HepG2 (cell line): ENCODE measurements around the gene CASKIN1. TPM values are rescaled to one million over a fixed set of nuclear protein-coding genes. Genes with fewer than 3 reads are reported as not detected.

Source experiments
- CEBPG ChIP-seq: IDR thresholded peaks from 2 replicates; pipeline ENCODE4 v1.6.1; 2016
- ESRRA ChIP-seq: sonication (generic); formaldehyde crosslinking; IDR thresholded peaks from 2 replicates; pipeline ENCODE4 v1.5.1; 2020; ENCODE audit warnings: mild to moderate bottlenecking, low read depth, missing genetic modification reagents
- ETV5 ChIP-seq: IDR thresholded peaks from 2 replicates; pipeline ENCODE4 v1.6.1; 2018; ENCODE audit warnings: missing biosample characterization, missing genetic modification reagents, inconsistent platforms, borderline replicate concordance
- FOXA3 ChIP-seq: IDR thresholded peaks from 2 replicates; pipeline ENCODE4 v1.6.1; 2016; ENCODE audit warnings: missing genetic modification reagents, missing compliant biosample characterization
- FOXK1 ChIP-seq: sonication (generic); formaldehyde crosslinking; IDR thresholded peaks from 2 replicates; pipeline ENCODE4 v1.4.0; 2020; ENCODE audit warnings: low read depth, missing genetic modification reagents, borderline replicate concordance
- KAT7 ChIP-seq: IDR thresholded peaks from 2 replicates; pipeline ENCODE4 v1.6.1; 2018; ENCODE audit warnings: borderline replicate concordance, missing compliant biosample characterization
- RXRA ChIP-seq: sonication (generic); formaldehyde crosslinking; IDR thresholded peaks from 2 replicates; pipeline ENCODE4 v1.5.1; 2020; ENCODE audit warnings: missing genetic modification reagents
- ZFP82 ChIP-seq: sonication (generic); formaldehyde crosslinking; IDR thresholded peaks from 2 replicates; pipeline ENCODE4 v1.5.1; 2020; ENCODE audit warnings: mild to moderate bottlenecking, missing genetic modification reagents, borderline replicate concordance
- ZNF552 ChIP-seq: sonication (generic); formaldehyde crosslinking; IDR thresholded peaks from 2 replicates; pipeline ENCODE4 v1.9.0; 2022; ENCODE audit warnings: missing genetic modification reagents, mild to moderate bottlenecking, borderline replicate concordance
- ZNF710 ChIP-seq: sonication (generic); formaldehyde crosslinking; IDR thresholded peaks from 2 replicates; pipeline ENCODE4 v1.5.0; 2020; ENCODE audit warnings: mild to moderate bottlenecking, missing genetic modification reagents, borderline replicate concordance
- ZNF761 ChIP-seq: sonication (generic); formaldehyde crosslinking; conservative IDR thresholded peaks from 2 replicates; pipeline ENCODE4 v1.4.0; 2020; ENCODE audit warnings: mild to moderate bottlenecking, missing genetic modification reagents
- ZSCAN21 ChIP-seq: sonication (generic); formaldehyde crosslinking; IDR thresholded peaks from 2 replicates; pipeline ENCODE4 v1.8.0; 2022; ENCODE audit warnings: mild to moderate bottlenecking, missing genetic modification reagents, moderate library complexity, borderline replicate concordance
- ZSCAN29 ChIP-seq: sonication (generic); formaldehyde crosslinking; conservative IDR thresholded peaks from 2 replicates; pipeline ENCODE4 v1.4.0; 2020; ENCODE audit warnings: mild to moderate bottlenecking, missing genetic modification reagents
- polyA plus RNA-seq, 8 experiments: library from polyadenylated mRNA; depleted of rRNA in 3 of 8; stranded (reverse) in 7 of 8; unstranded in 1 of 8; fragments of >200 nt; fragmentation: Illumina TruSeq in 4 of 8; extraction: Trizol in 4 of 8; gene quantifications; 2 replicates each; pipeline versions ENCODE4 v1.2.1 to v1.2.3, GENCODE V29; 2011 to 2016; ENCODE audit warnings: low read depth in 4 of 8, missing spikeins in 1 of 8, mixed read lengths in 1 of 8; ENCODE audit not compliant: insufficient read depth in 1 of 8
- total RNA-seq, 5 experiments: library from RNA; depleted of rRNA; stranded (reverse); fragments of >200 nt; fragmentation: Illumina TruSeq; extraction: Trizol; gene quantifications; 2 replicates each; pipeline ENCODE4 v1.2.3, GENCODE V29; 2016; ENCODE audit warnings: low read depth in 1 of 5
- TF ChIP-seq, protein P1 (sequence below): IDR thresholded peaks from 2 replicates; pipeline ENCODE4 v1.6.1; 2016; ENCODE audit warnings: low read depth, control low read depth
- TF ChIP-seq, protein P2 (sequence below): IDR thresholded peaks from 2 replicates; pipeline ENCODE4 v1.6.1; 2016; ENCODE audit warnings: low read depth, missing genetic modification reagents, missing compliant biosample characterization
- TF ChIP-seq, protein P3 (sequence below): sonication (generic); formaldehyde crosslinking; IDR thresholded peaks from 2 replicates; pipeline ENCODE4 v1.4.0; 2020; ENCODE audit warnings: missing genetic modification reagents

CASKIN1 gene
- total and polyA plus RNA-seq, 2 of the 13 experiments (the other 11 are each of a cell fraction or from before 2014, with no cell fraction given): 1.2 to 2.2 TPM

GRCh38 chr16:2157480-2158261, 38.7 kb downstream of the CASKIN1 start (continued):
- peak; percentile 62; the same call in 1 of the 2 replicates for TF ChIP-seq ZNF710 (CRISPR knock-in tag)
- TF ChIP-seq ZNF761: 0 out of 2 replicates have a peak, but pooled peaks have one; percentile 15
- peak; percentile 74 for TF ChIP-seq KAT7 (CRISPR knock-in tag)
- TF ChIP-seq ETV5 (CRISPR knock-in tag): peak; percentile 31; the same call in 1 of the 2 replicates
- TF ChIP-seq, protein P1, sequence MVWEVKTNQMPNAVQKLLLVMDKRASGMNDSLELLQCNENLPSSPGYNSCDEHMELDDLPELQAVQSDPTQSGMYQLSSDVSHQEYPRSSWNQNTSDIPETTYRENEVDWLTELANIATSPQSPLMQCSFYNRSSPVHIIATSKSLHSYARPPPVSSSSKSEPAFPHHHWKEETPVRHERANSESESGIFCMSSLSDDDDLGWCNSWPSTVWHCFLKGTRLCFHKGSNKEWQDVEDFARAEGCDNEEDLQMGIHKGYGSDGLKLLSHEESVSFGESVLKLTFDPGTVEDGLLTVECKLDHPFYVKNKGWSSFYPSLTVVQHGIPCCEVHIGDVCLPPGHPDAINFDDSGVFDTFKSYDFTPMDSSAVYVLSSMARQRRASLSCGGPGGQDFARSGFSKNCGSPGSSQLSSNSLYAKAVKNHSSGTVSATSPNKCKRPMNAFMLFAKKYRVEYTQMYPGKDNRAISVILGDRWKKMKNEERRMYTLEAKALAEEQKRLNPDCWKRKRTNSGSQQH (CRISPR knock-in tag): peak; percentile 36; the same call in 1 of the 2 replicates
- TF ChIP-seq, protein P2, sequence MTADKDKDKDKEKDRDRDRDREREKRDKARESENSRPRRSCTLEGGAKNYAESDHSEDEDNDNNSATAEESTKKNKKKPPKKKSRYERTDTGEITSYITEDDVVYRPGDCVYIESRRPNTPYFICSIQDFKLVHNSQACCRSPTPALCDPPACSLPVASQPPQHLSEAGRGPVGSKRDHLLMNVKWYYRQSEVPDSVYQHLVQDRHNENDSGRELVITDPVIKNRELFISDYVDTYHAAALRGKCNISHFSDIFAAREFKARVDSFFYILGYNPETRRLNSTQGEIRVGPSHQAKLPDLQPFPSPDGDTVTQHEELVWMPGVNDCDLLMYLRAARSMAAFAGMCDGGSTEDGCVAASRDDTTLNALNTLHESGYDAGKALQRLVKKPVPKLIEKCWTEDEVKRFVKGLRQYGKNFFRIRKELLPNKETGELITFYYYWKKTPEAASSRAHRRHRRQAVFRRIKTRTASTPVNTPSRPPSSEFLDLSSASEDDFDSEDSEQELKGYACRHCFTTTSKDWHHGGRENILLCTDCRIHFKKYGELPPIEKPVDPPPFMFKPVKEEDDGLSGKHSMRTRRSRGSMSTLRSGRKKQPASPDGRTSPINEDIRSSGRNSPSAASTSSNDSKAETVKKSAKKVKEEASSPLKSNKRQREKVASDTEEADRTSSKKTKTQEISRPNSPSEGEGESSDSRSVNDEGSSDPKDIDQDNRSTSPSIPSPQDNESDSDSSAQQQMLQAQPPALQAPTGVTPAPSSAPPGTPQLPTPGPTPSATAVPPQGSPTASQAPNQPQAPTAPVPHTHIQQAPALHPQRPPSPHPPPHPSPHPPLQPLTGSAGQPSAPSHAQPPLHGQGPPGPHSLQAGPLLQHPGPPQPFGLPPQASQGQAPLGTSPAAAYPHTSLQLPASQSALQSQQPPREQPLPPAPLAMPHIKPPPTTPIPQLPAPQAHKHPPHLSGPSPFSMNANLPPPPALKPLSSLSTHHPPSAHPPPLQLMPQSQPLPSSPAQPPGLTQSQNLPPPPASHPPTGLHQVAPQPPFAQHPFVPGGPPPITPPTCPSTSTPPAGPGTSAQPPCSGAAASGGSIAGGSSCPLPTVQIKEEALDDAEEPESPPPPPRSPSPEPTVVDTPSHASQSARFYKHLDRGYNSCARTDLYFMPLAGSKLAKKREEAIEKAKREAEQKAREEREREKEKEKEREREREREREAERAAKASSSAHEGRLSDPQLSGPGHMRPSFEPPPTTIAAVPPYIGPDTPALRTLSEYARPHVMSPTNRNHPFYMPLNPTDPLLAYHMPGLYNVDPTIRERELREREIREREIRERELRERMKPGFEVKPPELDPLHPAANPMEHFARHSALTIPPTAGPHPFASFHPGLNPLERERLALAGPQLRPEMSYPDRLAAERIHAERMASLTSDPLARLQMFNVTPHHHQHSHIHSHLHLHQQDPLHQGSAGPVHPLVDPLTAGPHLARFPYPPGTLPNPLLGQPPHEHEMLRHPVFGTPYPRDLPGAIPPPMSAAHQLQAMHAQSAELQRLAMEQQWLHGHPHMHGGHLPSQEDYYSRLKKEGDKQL: peak; percentile 66; the same call in 1 of the 2 replicates
- peak; percentile 96 for TF ChIP-seq ESRRA
- peak; percentile 60; the same call in 1 of the 2 replicates for TF ChIP-seq FOXK1 (CRISPR knock-in tag)
- no peak for TF ChIP-seq ZSCAN29 (CRISPR knock-in tag)
- TF ChIP-seq ZFP82 (CRISPR knock-in tag): no peak
- peak; percentile 99 for TF ChIP-seq RXRA (CRISPR knock-in tag)
- TF ChIP-seq ZNF552 (CRISPR knock-in tag): peak; percentile 12; the same call in 1 of the 2 replicates
- TF ChIP-seq FOXA3 (CRISPR knock-in tag): peak; percentile 84
- no peak for TF ChIP-seq ZSCAN21 (CRISPR knock-in tag)
- 0 out of 2 replicates have a peak, but pooled peaks have one; percentile 15 for TF ChIP-seq CEBPG (CRISPR knock-in tag)
- TF ChIP-seq, protein P3, sequence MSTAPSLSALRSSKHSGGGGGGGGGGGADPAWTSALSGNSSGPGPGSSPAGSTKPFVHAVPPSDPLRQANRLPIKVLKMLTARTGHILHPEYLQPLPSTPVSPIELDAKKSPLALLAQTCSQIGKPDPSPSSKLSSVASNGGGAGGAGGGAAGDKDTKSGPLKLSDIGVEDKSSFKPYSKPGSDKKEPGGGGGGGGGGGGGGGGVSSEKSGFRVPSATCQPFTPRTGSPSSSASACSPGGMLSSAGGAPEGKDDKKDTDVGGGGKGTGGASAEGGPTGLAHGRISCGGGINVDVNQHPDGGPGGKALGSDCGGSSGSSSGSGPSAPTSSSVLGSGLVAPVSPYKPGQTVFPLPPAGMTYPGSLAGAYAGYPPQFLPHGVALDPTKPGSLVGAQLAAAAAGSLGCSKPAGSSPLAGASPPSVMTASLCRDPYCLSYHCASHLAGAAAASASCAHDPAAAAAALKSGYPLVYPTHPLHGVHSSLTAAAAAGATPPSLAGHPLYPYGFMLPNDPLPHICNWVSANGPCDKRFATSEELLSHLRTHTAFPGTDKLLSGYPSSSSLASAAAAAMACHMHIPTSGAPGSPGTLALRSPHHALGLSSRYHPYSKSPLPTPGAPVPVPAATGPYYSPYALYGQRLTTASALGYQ (CRISPR knock-in tag): peak; percentile 73; the same call in 1 of the 2 replicates
